HG02642 (cell line): Measurements from ENCODE around the gene AURKAIP1.
"Not testable (repeated sequence)": the region's sequence is repeated elsewhere in the genome, so short reads cannot be mapped to it uniquely, and the experiment has no call there.

Experiments used
- ATAC-seq: cut with Tn5 transposase; IDR thresholded peaks from one replicate; pipeline ENCODE4 v1.9.1; 2021; ENCODE audit warnings: mild to moderate bottlenecking; ENCODE audit not compliant: unreplicated experiment, poor library complexity

AURKAIP1 gene

GRCh38 chr1:1406821-1407635, 32.0 kb upstream of the AURKAIP1 start, which contains the start of gene MRPL20:
Gene MRPL20, minus strand, starts transcription at chr1:1407293. Its CDS starts 76 bp downstream, at chr1:1407217.
- peak; percentile 89 for ATAC-seq

- no peak for ATAC-seq
Observed at GRCh38 chr1:1406101-1406820, 31.3 kb upstream of the AURKAIP1 start.

- ATAC-seq, result no peak
Observed at GRCh38 chr1:1403653-1404052, 28.6 kb upstream of the AURKAIP1 start.

GRCh38 chr1:1402901-1403392, 27.9 kb upstream of the AURKAIP1 start:
- not testable (repeated sequence) for ATAC-seq

DNA sequence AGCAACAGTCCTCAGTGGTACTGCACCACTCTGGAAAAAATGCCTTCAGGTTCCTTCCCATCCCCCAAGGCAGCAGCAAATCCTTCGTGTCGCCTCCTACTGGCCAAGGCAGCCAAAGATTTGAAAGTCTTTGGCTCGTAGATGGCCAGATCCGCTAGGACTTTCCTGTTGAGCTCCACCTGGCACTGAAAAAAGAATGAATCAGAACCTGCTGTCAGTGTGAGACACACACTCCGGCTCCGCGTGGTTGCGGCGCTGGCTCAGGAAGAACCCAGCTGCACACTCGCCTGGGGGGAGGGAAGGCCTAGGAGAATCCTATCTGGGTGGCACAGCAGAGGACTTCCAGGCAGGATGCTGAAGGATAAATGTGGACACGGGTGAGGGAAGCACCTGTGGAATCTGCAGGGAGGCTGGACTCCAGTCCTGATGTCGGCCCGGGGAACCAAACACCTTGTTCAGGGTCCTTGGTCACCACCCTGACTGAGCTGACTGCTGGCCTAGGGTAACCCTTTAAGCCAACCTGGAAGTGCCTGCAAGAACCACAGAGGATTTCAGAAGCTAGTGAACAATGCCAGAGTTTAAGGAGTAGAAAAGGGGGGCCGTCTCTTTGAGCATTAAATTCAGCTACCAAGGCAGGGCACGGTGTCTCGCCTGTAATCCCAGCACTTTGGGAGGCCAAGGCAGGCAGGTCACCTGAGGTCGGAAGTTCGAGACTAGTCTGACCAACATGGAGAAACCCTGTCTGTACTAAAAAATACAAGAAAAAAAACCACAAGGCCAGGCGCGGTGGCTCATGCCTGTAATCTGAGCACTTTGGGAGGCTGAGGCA, 27.3 kb upstream of the AURKAIP1 start:
- ATAC-seq, result no peak

- ATAC-seq, result no peak
Observed at GRCh38 chr1:1401457-1402010, 26.5 kb upstream of the AURKAIP1 start.

GRCh38 chr1:1400576-1401456, 25.8 kb upstream of the AURKAIP1 start:
- no peak for ATAC-seq

- ATAC-seq, result no peak
Observed at GRCh38 chr1:1399872-1400575, 25.0 kb upstream of the AURKAIP1 start.

- ATAC-seq, result peak; percentile 89
Observed at GRCh38 chr1:1399187-1399871, 24.3 kb upstream of the AURKAIP1 start, which contains the start of gene CCNL2. Gene CCNL2, minus strand, starts transcription at chr1:1399335. Its CDS starts 29 bp downstream, at chr1:1399306.

GRCh38 chr1:1398677-1399186, 23.7 kb upstream of the AURKAIP1 start:
- peak; percentile 25 for ATAC-seq

DNA sequence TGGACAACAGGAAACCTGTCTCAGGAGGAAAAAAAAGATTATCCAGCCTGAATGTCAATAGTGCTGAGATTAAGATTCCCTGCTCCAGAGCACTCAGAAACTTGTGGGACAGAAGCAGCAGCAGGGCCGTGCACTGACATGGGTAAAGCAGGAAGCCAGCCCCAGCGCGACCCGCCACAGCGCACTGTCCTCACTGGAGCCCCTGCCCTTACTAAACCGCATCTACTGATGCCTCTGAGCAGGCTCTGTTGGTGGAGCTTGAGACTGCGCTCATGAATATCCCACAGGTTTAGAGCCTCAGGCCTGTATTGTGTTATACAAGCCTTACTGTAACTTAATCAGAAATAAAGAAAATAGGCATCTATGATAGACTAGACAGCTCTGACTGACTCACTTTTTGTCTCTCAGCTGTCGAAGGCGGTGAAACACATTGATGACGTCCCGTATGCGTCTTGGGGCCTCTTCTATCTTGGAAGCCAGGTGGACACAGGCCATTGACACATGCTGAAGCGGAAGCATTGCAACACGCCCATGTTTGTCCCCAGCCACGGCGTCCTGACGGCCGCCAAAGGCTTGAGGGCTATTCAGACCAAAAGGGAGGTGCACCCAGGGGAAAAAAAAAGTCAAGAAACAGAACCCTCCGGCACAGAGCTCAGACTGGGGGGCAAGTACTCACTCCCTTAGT, 23.0 kb upstream of the AURKAIP1 start:
- ATAC-seq, result no peak

DNA sequence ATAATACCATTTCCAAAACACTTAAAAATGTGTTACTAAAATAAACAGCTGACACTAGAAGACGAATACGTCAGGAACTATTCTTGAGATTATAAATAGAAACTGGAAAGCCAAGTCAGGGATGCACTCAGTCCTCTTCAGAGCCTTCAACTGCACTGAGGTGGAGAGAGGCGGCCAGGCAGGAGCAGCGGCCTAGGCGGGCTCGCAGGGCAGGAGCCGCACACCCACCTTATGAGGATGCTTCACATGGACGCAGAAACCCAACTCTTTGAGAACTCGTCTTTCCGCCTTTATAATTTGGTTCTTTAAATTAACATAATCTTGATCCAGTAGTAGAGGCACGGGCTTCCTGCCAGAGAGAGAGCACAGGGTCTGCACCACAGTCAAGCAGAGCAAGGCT, 20.2 kb upstream of the AURKAIP1 start:
- no peak for ATAC-seq

- ATAC-seq, result no peak
Observed at GRCh38 chr1:1394116-1394515, 19.1 kb upstream of the AURKAIP1 start.

DNA sequence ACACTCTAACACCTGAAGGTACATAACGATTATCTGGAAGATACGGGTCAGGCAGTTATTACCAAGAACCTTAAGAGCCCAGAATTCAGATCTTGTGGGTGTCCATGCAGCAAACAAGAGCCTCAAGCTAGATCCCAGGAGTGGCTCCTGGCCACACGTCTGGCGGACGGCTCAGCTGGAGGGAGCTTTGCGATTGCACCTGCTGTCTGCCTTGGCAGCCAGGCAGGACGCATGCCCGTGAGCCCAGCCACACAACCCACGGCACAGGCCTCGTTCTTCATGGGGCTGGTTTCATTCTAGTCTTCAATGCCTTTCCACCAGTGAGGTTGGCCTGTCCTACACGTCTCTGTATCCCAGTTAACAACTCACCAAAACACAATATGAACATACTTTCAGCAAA, 18.4 kb upstream of the AURKAIP1 start:
- ATAC-seq, result no peak

DNA sequence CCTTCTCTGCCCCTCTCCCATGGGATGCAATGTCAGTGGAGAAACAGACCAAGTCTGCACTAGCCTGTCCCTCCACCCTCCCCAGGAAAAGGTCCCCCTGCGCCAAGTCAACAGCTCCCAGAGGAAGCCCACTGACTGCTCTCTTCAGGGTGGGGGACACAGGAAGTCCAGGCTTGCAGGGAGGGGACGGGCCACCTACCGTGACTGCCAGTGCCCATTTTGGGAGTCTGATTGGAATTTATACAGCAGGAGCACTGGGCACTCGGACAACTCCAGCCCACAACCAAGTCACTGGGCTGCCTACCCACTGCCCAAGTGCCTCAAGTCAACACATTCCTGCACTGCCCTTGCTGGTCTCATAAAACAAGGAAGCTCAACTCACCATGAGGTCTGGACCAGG, 18.0 kb upstream of the AURKAIP1 start:
- ATAC-seq, result no peak

DNA sequence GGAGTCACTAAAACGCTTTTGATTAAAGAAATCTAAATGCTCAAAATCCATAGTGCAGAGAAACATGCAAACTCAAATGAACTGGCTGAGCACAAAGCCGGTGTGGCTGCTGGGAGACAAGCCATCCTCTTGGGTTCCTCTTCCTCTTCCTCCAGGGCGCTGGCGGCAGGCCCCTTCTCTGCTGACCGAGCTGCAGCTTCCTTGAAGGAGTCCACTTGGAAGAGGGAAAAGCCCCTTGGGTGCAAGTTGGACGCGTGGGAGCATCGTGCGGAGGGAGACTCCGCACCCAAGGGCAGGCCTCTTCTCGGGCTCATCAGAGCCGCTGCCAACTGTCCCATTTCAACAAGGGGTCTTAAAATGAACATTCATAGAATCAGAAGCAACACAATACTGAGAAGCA, 16.2 kb upstream of the AURKAIP1 start:
- no peak for ATAC-seq

DNA sequence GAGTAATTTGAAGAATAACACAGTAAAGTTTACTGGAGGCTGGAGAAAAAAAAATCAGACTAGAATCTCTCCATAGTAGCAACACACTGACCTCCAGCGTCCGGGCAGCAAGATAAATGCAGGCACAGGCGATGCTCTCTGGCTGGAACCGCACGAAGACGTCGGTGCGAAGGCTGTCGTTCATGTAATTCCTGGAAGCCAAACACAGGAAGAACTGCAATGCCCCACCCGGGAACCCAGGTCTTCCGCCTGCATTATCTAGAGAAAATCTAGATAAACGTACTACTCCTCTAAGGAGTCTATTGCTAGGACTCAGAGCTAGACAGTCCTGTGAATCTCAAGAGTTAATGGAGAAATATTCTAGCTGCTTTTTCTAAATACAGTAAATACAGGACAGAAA, 15.7 kb upstream of the AURKAIP1 start:
- ATAC-seq, result no peak
